CD4-positive, alpha-beta T cell treated with Interleukin-4 for 1 hour (primary cell): ENCODE measurements around the gene FAM53A.
"Not testable (repeated sequence)": the region's sequence is repeated elsewhere in the genome, so short reads cannot be mapped to it uniquely, and the experiment has no call there.

ENCODE experiments used
- DNase-seq, 2 donors: peaks; one replicate each; pipeline ENCODE4 v3.0.0-alpha.2; 2020 to 2022

Gene FAM53A

DNA sequence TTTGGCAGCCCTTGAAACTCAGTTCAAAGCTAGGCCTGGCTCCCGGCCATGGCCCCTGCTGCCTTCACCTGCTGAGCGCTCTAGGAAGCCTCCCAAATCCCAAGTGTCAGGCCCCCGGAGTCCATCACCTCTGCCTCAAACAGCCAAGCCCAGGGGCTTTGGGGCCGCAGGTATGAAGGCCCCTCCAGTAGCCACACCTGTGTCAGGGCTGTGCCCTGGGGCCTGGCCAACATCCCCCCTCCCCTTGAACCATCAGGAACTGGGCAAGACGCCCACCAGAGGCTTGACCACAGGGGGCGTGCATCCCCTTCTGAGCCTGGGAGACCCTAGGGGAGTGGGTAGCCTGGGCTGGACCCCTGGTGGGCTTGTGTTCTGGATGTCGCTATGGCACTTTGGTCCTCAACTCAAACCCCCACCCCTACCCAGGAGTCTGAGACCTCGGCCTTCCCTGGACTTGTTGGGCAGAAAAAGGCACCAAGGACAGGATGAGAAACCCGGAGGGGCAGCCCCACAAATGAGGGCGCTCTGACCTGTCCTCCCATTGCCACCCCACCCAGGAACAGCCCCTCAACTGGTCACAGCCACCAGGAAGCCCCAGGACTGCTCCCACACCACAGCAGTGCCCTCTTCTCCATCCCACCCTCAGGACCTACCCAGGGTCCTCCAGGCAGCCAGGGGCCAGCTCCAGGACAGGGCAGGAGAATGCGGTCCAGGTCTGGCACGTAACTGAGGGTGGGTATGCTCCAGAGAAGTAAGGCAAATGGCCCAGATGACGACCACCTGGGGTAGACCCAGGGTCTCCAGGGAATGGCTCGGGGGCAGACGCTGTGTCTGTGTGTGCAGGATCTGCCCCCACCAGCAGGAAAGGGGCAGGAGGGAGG, 32.2 kb upstream of the FAM53A start:
- no peak for DNase-seq

DNA sequence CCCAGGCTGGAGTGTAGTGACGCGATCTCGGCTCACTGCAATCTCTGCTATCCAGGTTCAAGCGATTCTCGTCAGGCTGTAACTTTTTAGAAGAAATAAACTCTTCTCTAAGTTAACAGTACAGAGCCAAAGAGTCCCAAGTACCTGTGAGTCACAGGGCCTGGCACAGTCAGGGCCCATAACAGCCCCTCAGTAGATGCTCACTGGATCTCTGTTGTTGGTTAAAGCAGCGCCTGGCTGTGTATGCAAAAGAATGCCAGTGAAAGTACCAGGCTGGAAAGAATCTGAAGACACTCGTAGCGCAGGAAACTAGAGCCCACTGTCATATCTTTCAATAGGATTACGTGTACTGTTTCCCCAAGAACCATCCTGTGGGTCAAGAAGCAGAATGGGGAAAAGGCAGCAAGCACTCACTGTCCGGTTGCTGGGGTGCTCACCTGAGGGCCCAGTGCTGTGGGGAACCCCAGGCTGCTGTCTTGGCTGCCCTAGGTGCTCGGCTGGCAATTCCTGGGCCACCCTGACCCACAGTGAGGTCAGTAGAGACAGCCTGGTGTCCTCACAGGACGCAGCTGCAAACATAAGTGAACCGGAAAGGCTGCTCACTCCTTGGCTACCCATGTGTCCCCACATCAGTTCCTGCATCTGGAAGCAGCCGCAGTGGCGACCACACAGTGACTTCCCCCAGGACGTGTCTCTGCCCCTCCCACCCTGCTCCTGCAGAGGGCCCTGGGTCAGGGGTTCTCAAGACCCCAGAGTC, 31.1 kb upstream of the FAM53A start:
- peak in 1 of 2 donors; percentile 61 for DNase-seq

DNA sequence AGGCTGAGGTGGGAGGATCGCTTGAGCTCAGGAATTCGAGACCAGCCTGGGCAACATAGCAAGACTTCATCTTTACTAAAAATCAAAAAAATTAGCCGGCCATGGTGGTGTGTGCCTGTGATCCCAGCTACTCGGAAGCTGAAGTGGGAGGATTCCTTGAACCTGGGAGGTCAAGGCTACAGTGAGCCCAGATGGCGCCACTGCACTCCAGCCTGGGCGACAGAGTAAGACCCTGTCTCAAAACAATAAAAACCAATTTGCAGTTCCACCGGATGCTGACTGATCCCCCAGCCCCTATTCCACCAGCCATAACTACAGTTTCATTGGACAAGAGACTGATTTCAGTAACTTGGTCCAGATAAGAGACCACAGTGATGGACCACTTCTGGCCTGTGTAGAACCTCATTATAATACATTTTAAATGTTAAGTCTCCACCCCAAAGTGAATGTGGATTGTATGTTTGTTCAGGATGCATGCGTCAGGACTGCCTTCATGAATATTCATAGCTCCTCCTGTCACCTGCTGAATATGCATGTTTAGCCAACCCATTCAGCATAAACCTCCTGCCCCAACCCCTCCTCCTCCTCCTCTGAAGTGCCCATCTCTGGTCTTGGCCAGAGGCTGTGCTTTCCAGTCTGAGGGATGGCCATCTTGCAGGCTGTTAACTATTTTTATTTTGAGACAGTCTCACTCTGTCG, 30.3 kb upstream of the FAM53A start:
- DNase-seq = no peak

DNA sequence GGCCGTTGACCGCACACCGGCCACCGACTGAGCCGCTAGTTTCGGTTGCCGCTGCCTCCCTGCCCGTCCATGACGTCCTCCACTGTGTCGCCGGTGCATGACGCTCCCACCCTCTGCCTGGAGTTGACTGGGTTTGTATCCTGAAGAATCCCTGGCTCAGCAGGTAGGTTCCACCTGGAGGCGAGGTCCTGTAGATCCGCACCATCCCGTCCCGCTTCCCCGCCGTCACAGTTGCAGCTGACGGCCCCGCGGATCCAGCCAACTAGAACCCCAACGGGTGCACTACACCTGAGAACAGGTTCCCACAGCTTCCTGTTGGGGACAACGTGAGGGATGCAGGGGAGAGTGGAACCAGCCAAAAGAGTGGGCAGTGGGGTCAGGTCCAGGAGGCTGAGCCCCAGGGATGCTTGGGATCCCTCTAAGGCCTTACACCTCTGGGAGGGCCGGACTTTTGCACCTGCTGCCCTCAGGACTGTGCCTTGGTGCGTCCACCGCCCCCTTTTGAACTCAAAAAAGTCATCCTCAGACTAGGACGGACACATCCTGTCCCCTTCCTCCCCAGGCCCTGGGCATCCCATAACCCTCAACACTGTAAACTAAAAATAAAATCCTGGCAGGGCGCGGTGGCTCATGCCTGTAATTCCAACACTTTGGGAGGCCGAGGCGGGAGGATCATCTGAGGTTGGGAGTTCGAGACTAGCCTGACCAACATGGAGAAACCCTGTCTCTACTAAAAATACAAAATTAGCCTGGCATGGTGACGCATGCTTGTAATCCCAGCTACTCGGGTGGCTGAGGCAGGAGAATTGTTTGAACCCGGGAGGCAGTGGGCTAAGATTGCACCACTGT, 29.1 kb upstream of the FAM53A start:
- no peak for DNase-seq

DNA sequence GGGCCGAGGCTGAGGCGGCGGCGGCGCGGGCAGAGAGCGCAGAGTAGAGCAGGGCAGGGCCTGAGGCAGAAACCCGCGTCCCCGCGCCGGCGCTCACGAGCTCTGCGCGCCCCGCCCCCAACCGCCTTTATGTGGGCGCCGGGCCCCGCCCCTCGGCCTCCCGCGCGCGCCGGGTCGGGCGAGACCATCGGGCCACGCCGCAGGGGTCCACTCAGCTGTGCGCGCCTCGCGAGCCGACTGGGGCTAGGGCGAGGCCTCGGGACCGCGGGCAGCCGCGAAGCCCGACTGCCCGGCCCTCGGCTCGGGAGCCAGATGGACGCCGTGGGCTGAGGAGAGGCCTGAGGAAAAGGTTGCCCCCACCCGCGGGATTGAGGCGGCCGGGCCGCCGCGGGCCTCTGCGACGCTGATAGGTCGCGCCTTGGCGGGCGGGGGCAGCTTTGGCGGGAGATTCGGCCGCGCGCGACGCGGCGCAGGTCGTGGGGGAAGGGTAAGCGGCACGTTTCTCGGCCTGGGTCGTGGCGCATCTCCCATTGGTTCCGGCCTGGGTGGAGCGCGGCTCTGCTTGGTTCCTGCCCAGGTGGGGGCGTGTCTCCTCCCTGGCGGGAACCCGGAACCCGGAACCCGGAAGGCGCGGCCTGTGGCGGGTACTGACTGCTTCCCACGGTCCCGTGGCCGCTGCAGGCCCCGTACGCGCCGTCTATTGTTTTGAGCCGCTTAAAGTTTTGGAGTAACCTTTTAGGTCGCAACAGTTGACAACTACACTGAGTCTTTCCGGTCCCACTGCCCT, 28.3 kb upstream of the FAM53A start, which contains the start of gene SLBP:
SLBP (minus strand) TSS at position 104 of the 787 bp plus-strand sequence. CDS start 131 bp downstream, outside the sequence.
- peak; percentile 99 for DNase-seq

DNA sequence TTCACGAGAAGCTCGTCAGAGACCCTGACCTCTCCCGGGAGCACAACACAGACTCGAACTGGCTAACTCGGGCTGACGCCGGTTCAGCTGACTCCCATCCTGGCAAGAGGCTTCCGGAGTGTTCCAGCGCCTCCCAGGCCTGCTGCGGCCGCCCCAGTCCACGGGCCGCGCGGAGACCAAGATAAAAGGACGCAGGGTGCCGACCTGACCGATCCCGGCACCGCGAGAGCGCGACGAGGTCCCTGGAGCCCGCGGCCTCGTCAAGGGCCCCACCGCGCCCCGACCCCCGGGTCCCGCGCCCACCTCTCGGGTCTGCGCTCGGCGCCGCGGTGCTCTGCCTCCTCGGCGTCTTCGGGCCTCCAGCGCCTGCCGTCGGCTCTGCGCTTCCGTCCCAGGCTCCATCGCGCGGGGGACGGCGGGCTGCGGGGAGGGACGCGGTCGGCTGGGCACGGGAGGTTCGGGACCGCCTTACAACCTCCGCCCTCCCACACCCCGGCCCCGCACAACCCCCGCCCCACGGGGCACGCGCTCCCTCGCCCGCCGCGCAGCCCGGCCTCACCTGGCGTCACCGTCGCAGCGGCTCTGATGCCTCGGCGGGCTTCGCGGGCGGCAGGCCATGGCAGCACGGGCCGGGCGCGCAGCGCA, 27.6 kb upstream of the FAM53A start:
- peak; percentile 29 to 35 for DNase-seq

DNA sequence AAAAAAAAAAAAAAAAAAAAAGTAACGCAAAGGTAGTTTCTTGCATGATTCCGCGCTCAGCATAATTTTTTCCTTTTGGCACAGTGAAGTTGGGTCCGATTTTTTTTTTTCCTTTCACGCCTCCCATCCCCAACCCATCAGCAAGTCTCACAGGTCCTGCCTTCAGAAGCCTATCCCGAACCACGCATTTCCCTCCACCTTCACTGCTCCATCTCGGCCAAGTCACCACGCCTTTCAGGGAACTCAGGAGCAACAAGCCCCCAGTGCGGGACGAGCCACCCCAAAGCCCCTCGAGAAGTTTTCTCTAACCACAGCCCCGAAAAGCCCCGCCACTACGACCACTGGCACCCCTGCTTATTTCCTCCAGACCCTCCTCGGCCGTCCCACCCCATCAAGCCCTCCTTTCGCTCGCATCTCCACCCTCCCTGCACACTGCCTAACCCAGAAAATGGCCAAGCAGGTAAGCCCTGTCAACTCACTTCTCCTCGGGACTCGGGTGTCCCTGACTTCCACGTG, 27.0 kb upstream of the FAM53A start:
- DNase-seq = no peak

DNA sequence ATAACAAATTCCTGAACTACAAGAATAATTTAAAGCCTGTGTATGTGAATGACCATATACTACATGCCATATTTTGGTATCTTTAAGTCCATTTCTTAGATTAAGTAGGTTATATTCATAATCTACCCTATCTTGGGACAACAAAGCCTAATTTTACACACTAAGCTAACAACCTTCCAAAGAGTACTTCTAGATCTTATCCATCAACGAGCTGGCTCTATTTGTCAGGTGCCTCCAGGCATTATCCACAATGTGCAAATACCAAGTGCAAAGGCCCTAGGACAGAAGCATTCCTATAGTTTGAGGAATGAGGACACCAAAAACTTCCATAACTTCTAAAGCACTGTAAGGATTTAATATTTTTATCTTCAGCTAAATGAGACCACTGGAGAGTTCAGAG, 24.5 kb upstream of the FAM53A start:
- no peak for DNase-seq

DNA sequence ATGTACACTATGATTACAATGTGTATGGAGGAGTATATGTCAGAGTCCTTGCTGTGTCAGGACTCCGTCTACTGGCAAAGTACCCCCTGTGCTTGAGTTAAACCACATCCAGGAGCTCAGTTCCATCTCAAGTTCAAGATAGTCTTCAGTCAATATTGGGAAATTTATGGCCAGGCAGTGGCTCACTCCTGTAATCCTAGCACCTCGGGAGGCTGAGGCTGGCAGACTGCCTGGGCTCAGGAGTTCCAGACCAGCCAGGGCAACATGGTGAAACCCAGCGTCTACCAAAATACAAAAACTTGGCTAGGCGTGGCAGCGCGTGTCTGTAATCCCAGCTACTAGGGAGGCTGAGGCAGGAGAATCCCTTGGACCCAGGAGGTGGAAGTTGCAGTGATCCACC, 22.2 kb upstream of the FAM53A start:
- DNase-seq = no peak

DNA sequence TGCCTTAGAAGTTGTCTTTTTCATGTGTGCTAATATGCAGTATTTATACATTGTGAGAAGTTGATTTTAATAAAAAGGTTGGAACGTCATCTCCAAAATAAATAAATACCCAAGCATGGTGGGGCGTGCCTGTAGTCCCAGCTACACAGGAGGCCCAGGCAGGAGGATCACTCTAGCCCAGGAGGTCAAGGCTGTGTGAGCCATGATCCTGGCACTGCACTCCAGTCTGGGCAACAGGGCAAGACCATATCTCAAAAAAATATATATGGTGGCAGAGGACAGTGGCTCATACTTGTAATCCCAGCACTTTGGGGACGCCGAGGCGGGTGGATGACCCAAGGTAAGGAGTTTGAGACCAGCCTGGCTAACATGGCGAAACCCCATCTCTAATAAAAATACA, 21.6 kb upstream of the FAM53A start:
- DNase-seq = no peak

DNA sequence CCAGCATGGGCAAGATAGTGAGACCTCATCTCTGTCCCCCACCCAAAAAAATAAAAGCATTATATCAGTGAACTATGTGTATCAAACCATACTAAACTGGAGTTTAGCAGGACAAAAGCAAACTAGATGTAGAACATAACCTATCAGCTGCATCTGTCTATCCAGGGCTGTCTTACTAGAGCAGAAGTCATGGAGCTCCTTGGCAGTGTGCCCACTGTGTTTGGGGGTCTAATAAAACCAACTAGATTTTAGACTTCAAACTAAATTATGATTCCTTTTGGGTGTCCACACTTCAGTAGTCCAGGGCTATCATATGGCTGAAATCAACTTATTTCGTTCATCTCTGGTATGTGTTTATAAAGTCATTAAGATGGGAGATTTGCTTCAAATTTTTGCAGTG, 19.8 kb upstream of the FAM53A start:
- no peak for DNase-seq

DNA sequence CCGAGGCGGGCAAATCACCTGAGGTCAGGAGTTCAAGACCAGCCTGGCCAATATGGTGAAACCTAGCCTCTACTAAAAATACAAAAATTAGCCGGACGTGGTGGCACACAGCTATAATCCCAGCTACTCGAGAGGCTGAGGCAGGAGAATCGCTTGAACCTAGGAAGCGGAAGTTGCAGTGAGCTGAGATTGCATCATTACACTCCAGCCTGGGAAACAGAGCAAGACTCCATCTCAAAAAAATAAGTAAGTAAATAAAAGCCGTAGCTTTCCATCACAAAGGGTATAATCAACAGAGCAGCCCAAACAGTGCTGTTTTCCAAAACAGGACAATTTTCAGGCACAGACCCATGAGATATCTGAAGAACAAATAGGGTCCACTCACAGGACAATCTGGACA, 17.6 kb upstream of the FAM53A start:
- not testable (repeated sequence) for DNase-seq

DNA sequence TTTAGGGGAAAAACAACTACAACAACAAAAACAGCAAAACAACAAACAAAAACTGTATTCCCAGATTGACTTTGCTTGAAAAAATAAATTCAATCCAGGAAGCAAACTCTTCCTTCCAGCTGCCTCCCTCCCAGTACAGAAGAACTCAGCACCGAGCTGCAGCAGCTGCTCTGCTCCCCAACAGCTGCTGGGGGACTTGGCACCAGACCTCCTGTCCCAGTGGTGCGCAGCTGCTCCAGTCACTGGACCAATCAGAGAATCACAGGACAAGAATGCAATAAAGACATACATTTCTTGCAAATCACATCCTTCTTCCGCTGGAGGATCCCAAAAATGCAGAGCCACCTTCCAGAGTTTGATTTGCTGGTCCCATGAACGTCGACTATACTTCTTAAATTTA, 11.8 kb upstream of the FAM53A start:
- no peak for DNase-seq

DNA sequence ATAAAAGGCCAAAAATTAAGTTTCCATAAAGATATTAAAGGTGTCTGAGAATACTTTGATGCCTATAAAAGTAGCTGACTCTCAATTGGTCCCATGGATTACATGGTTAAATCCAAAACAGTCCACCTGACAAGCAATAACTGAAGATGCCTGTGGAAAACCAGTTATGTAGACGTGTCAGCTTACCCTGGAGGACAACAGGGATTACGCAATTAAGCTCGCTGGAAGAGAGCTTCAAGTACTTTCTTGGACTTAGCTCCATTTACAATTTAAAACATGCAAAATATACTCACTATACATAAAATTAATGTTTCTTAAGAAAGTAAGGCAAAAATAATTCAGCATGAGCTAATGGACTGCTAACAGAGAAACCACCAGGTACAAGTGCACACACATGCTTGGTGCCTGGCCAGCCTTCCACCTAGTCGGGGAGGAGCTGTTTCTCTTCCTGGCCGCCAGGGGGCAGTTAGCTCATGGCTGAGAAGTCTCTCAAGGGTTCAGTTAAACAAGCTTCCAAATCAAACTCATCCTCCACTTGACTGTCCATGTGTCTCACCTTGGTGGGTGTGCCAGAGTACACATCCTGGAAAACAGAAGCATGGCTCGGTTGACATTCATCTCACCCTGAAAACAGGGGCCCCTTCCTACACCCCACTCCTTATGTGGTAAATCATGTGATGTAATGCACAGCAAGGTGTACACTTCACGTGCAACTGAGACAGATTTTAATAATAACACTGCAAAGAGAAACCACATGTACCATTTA, 9.2 kb upstream of the FAM53A start:
- DNase-seq = peak; percentile 83 to 87

DNA sequence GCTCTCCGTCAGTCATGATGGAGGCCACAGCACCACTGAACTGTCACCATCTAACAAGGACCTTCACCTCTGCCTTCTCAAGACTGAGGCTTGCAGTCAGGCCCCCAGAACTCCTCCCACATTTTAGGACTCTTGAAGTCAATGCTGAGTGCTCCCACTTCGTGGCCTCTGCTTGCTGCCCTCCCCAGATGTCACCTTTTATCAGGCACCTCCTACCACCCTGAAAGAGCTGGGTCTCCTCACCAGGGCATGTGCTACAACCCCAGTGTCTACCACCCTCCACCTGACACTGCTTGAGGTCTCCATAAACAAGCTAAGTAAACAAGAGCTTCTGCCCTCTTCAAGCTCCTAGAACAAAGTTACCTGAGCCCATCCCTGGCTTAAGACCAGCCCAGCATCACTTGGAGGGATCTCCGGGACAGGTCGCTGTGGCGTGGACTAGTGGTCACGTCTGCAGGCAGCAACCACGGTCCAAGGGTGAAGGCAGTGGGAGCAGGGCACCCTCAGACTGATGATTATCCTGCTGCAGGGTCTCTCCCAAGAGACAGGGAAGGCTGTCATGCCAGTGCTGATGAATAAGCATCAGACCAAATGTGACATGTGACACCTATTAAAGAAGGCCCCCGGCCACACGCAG, 7.7 kb upstream of the FAM53A start:
- DNase-seq = no peak

DNA sequence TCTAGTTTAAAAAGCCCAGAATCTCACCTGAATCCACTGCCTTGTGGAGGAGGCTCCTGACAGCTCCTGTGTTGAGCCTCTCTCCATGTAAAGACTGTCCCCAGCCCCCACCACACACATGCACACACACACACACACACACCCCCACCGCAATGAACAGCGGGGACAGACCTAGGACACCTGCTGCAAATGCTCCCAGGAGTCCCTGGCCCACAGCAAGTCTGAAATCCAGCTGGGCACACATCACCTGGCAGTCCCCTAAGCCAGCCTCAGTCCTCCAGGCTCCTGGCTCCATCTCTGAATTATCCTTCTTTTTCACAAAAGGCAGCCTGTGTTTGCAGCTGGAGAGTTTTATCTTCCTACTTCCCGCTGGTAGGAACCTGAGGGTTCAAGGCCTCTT, 6.6 kb upstream of the FAM53A start:
- no peak for DNase-seq

DNA sequence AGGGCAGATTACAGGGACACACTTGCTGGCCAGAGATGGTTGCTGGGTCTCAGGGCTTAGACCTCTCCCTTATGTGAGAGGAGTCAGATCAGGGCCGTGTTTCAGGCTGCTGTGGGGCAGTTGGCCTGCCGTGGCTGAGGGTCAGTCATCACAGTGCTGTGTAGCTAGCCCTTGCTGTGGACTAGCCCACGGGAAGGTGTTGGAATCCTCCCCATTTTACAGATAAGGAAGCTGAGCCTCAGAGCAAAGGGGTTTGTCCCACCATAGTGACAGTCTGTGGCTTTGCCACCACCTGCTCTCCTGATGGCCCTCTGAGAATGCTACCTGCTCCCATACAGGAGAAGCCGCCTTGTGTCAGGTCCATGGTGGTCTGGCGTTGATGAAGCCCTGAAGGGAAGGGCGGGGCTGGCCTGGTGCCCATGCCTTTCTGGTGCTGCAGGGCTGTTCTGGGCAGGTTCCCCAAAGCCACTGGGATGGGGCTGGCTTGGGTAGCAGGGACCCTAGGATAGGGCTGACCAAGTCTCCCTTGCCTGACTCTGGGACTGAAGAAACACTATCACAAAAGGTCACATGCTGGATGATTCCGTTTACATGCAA, 2.4 kb upstream of the FAM53A start:
- DNase-seq = no peak

DNA sequence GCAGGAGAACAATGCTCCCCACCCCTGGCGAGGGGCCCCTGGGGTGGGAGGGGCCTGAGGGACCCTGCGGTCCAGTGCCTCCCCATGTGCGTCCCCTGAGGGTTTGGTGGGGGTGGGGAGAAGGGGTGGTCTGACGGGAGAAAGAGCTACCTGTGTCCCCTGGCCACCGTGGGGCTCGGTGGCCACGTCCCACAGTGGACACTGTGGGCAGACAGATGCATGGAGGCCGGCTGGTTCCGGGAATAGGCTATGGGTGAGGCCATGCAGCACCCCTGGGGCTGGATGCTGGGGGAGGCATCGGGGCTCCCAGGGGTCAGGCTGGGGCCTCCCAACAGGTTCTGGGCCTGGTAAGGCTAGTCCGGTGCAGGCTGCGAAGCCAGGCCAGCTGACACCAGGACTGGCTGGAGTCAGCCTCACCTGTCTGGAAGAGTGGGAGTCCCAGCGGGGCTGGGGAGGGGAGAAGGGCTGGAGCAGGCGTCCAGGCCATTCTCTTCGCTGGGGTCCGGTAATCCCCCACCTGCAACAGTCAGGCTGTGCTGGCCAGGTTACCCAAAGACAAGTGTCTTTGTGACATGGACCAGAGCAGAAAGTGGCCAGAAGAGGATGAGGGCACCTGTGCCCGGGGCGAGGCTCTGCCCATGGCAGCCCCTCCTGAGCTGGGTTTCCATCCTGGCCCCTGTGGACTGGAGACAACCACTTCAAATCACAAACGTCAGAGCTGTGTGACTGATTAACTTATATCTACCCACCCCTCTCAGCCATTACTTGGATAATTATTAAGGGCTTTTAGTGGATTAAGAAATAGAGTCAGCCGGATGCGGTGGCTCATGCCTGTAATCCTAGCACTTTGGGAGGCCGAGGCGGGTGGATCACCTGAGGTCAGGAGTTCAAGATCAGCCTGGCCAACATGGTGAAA, 1.4 kb upstream of the FAM53A start:
- DNase-seq = no peak
